CD14-positive monocyte (primary cell): ENCODE measurements around the gene PRKCA. TPM values are rescaled to one million over a fixed set of nuclear protein-coding genes. Genes with fewer than 3 reads are reported as not detected.
A peak's percentile ranks its signal among the peaks of the same experiment; 100 is the strongest.

Experiments used
- DNase-seq, 3 donors: peaks; one replicate each; pipeline ENCODE4 v3.0.0-alpha.2; 2011 to 2022
- H2AFZ ChIP-seq: 2 replicates; pipeline ENCODE4 v1.6.0; 2012; ENCODE audit warnings: mild to moderate bottlenecking, low read depth, low read length, inconsistent platforms; ENCODE audit not compliant: insufficient read depth, poor library complexity, severe bottlenecking
- H3K27ac ChIP-seq, 2 donors: 1 replicate in 1 of 2; 2 replicates in 1 of 2; pipeline ENCODE4 v1.5.1; 2012 to 2013; ENCODE audit warnings: low read length in 2 of 2, control low read depth in 1 of 2, inconsistent platforms in 1 of 2, low read depth in 1 of 2, mild to moderate bottlenecking in 1 of 2
- H3K27me3 ChIP-seq, 2 donors: one replicate each; pipeline versions ENCODE4 v1.6.0 to v1.6.1; 2011 to 2013; ENCODE audit warnings: low read length in 2 of 2; ENCODE audit not compliant: control insufficient read depth in 2 of 2, insufficient read depth in 2 of 2
- H3K36me3 ChIP-seq, 2 donors: replicated peaks in 1 of 2; 1 replicate in 1 of 2; 2 replicates in 1 of 2; pipeline versions ENCODE4 v1.5.1 to v1.6.1; 2012 to 2013; ENCODE audit warnings: low read length in 2 of 2, control low read depth in 1 of 2, inconsistent platforms in 1 of 2, mild to moderate bottlenecking in 1 of 2; ENCODE audit not compliant: insufficient read depth in 2 of 2, control insufficient read depth in 1 of 2
- H3K4me1 ChIP-seq, 2 donors: 1 replicate in 1 of 2; 2 replicates in 1 of 2; pipeline versions ENCODE4 v1.5.1 to v1.6.1; 2012 to 2013; ENCODE audit warnings: low read length in 2 of 2, control low read depth in 1 of 2, inconsistent platforms in 1 of 2, mild to moderate bottlenecking in 1 of 2, moderate library complexity in 1 of 2; ENCODE audit not compliant: insufficient read depth in 2 of 2, control insufficient read depth in 1 of 2
- H3K4me2 ChIP-seq: replicated peaks from 2 replicates; pipeline ENCODE3; 2012; ENCODE audit warnings: low read length, moderate library complexity, mild to moderate bottlenecking; ENCODE audit not compliant: poor library complexity, severe bottlenecking; ENCODE audit errors: extremely low read depth
- H3K4me3 ChIP-seq, 3 experiments: fragments of 200-600 bp in 1 of 3; sonication (generic) in 1 of 3; replicated peaks in 1 of 3; 1 replicate in 2 of 3; 2 replicates in 1 of 3; pipeline ENCODE4 v1.5.1; 2011 to 2013; ENCODE audit warnings: low read length in 3 of 3, mild to moderate bottlenecking in 3 of 3, control low read depth in 2 of 3, low read depth in 2 of 3, inconsistent platforms in 1 of 3, moderate library complexity in 1 of 3
- H3K79me2 ChIP-seq: 2 replicates; pipeline ENCODE4 v1.6.0; 2012; ENCODE audit warnings: mild to moderate bottlenecking, control low read depth, inconsistent platforms, low read length, moderate library complexity; ENCODE audit not compliant: insufficient read depth
- H3K9ac ChIP-seq: 2 replicates; pipeline ENCODE4 v1.6.0; 2017; ENCODE audit warnings: low read length, mild to moderate bottlenecking; ENCODE audit not compliant: insufficient read depth, poor library complexity, severe bottlenecking
- H3K9me3 ChIP-seq, 2 donors: replicated peaks in 1 of 2; 1 replicate in 1 of 2; 2 replicates in 1 of 2; pipeline versions ENCODE4 v1.5.1 to v1.6.1; 2012 to 2013; ENCODE audit warnings: low read length in 2 of 2, control low read depth in 1 of 2; ENCODE audit not compliant: control insufficient read depth in 1 of 2, insufficient read depth in 1 of 2
- H4K20me1 ChIP-seq: 2 replicates; pipeline ENCODE4 v1.6.0; 2012; ENCODE audit warnings: mild to moderate bottlenecking, low read length, control low read depth, moderate library complexity; ENCODE audit not compliant: insufficient read depth
- H3K27ac Mint-ChIP-seq, 7 donors: one replicate each; pipeline ENCODE4 v1.8.0; 2020; ENCODE audit warnings: mild to moderate bottlenecking in 7 of 7, mixed read lengths in 7 of 7, moderate library complexity in 6 of 7, inconsistent platforms in 2 of 7
- H3K27me3 Mint-ChIP-seq, 3 donors: one replicate each; pipeline ENCODE4 v1.8.0; 2021 to 2022; ENCODE audit warnings: low read depth in 3 of 3, mild to moderate bottlenecking in 3 of 3, mixed read lengths in 3 of 3, moderate library complexity in 3 of 3, inconsistent platforms in 1 of 3
- H3K36me3 Mint-ChIP-seq, 2 donors: one replicate each; pipeline ENCODE4 v1.8.0; 2020; ENCODE audit warnings: mixed read lengths in 2 of 2, inconsistent platforms in 1 of 2, mild to moderate bottlenecking in 1 of 2
- H3K4me1 Mint-ChIP-seq: one replicate; pipeline ENCODE4 v1.8.0; 2020; ENCODE audit warnings: mild to moderate bottlenecking, mixed read lengths
- H3K4me3 Mint-ChIP-seq, 2 donors: one replicate each; pipeline ENCODE4 v1.8.0; 2020; ENCODE audit warnings: mild to moderate bottlenecking in 2 of 2, mixed read lengths in 2 of 2, moderate library complexity in 1 of 2
- H3K9me3 Mint-ChIP-seq, 7 donors: one replicate each; pipeline ENCODE4 v1.8.0; 2020 to 2022; ENCODE audit warnings: mixed read lengths in 7 of 7, mild to moderate bottlenecking in 6 of 7, moderate library complexity in 6 of 7, inconsistent platforms in 2 of 7
- WGBS: methylation state at CpG from one replicate; pipeline ENCODE4 v1.1.5; 2013; ENCODE audit warnings: missing lambda C conversion rate; ENCODE audit not compliant: insufficient coverage; 5-methylcytosine and 5-hydroxymethylcytosine counted together
- intact Hi-C, 2 donors: fragments of 100-400 bp; cut with micrococcal nuclease; formaldehyde crosslinking; loops; one replicate each; pipeline versions ENCODE4 v1.15.0 to v1.15.1; 2023
- polyA plus RNA-seq, 3 donors: library from polyadenylated mRNA; depleted of rRNA in 1 of 3; unstranded in 2 of 3; stranded (reverse) in 1 of 3; fragments of 300-500 nt in 2 of 3; fragments of >200 nt in 1 of 3; fragmentation: Illumina TruSeq in 2 of 3; gene quantifications; 1 replicate in 2 of 3; 2 replicates in 1 of 3; pipeline ENCODE4 v1.2.3, GENCODE V29; 2012 to 2021
- TF ChIP-seq, protein P1 (sequence below): fragments of 200-600 bp; IDR thresholded peaks from one replicate; pipeline ENCODE4 v1.8.0; 2022; ENCODE audit warnings: antibody characterized with exemption, mild to moderate bottlenecking

Gene PRKCA
- polyA plus RNA-seq, 3 donors, result 0.22 to 7.1 (median 0.30) TPM

- peak overlapping the region in 1 of 7 donors; percentile 26 for H3K27ac Mint-ChIP-seq
- H3K9me3 Mint-ChIP-seq, result peaks cover 0 to 2% (median 0%) of the 10 kb centered on the region in 7 donors
- Histone ChIP-seq H3K4me2 (no peak overlapping the region), H3K9ac (no peak overlapping the region), H3K9me3 (no peaks in the 10 kb centered on the region), H3K4me3 (no peak overlapping the region), H3K27me3 (no peaks in the 10 kb centered on the region), H2AFZ (no peak overlapping the region), H3K79me2 (no peaks in the 10 kb centered on the region), H3K4me1 (no peaks in the 10 kb centered on the region), H3K27ac (no peak overlapping the region), H3K36me3 (peaks cover 0 to 4% of the 10 kb centered on the region in 2 donors), H4K20me1 (no peaks in the 10 kb centered on the region)
- TF ChIP-seq, protein P1, sequence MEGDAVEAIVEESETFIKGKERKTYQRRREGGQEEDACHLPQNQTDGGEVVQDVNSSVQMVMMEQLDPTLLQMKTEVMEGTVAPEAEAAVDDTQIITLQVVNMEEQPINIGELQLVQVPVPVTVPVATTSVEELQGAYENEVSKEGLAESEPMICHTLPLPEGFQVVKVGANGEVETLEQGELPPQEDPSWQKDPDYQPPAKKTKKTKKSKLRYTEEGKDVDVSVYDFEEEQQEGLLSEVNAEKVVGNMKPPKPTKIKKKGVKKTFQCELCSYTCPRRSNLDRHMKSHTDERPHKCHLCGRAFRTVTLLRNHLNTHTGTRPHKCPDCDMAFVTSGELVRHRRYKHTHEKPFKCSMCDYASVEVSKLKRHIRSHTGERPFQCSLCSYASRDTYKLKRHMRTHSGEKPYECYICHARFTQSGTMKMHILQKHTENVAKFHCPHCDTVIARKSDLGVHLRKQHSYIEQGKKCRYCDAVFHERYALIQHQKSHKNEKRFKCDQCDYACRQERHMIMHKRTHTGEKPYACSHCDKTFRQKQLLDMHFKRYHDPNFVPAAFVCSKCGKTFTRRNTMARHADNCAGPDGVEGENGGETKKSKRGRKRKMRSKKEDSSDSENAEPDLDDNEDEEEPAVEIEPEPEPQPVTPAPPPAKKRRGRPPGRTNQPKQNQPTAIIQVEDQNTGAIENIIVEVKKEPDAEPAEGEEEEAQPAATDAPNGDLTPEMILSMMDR, result no peak
- no peak overlapping the region for H3K4me3 Mint-ChIP-seq
- no peak for DNase-seq
- intact Hi-C loops, result no loop called here
- H3K36me3 Mint-ChIP-seq, result peaks cover 32 to 42% of the 10 kb centered on the region in 2 donors
- WGBS, result 100% methylated on average over 1 of the region's 3 CpGs
- H3K27me3 Mint-ChIP-seq, result peaks cover 0 to 2% (median 2%) of the 10 kb centered on the region in 3 donors
- peaks cover 21% of the 10 kb centered on the region for H3K4me1 Mint-ChIP-seq
Measured at GRCh38 chr17:66519154-66519553, 216.7 kb downstream of the PRKCA start.

DNA sequence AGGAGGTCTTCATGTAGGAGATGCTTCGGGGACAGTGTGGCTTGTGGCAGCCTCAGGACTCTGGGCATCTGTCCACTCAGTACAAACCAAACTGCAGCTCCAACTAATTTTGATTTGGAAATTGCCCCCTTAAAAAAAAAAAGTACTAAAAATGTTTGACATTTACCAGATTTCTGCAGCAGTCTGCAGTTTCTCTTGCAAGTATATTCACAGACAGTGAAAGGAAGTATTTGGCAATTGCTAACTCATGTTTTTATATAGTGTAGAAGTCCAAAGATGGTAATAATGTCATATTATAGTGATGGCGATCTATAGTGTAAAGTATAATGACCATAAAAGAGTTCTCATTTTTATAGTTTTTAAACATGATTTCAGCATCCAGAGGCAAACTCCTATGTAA is 218.6 kb downstream of the PRKCA start:
- WGBS, result no CpG with 5 or more reads among the region's 2 CpGs
- Histone ChIP-seq H3K4me3 (no peak overlapping the region), H3K9me3 (peaks cover 0 to 4% of the 10 kb centered on the region in 2 donors), H3K27ac (no peak overlapping the region), H4K20me1 (no peaks in the 10 kb centered on the region), H3K79me2 (no peaks in the 10 kb centered on the region), H3K9ac (no peak overlapping the region), H3K36me3 (peaks cover 0 to 8% of the 10 kb centered on the region in 2 donors), H3K4me2 (no peak overlapping the region), H3K27me3 (no peaks in the 10 kb centered on the region), H3K4me1 (no peaks in the 10 kb centered on the region), H2AFZ (no peak overlapping the region)
- intact Hi-C loops, result no loop called here
- no peak for DNase-seq
- Mint-ChIP-seq H3K36me3 (peaks cover 29 to 39% of the 10 kb centered on the region in 2 donors), H3K4me3 (no peak overlapping the region), H3K27ac (no peak overlapping the region), H3K27me3 (peaks cover 0 to 2% (median 2%) of the 10 kb centered on the region in 3 donors), H3K4me1 (peaks cover 21% of the 10 kb centered on the region), H3K9me3 (peaks cover 0 to 9% (median 3%) of the 10 kb centered on the region in 7 donors)
- TF ChIP-seq, protein P1, result no peak
